HepG2 (cell line): ENCODE results near the gene MRPL36. TPM values are rescaled to one million over a fixed set of nuclear protein-coding genes. Genes with fewer than 3 reads are reported as not detected.

ENCODE experiments used
- ATAC-seq: fragments of 200-7000 bp; cut with Tn5 transposase; 3 replicates; pipeline ENCODE4 v1.9.1; 2020; ENCODE audit warnings: mild to moderate bottlenecking, moderate library complexity
- BruUV-seq: library from RNA; stranded (reverse); fragments of 400-500 nt; replicated peaks from 2 replicates; lab custom pipeline; 2021; lab: Mats Ljungman, UMichigan
- CTCF ChIA-PET: fragments of 300-600 bp; formaldehyde crosslinking; extraction: SDS; loops from one replicate; lab custom pipeline; 2021; ENCODE audit warnings: low total read pairs, inconsistent platforms, low intra/inter-chr PET ratio; lab: Yijun Ruan, JAX
- POLR2A ChIA-PET: fragments of 350-600 bp; sonication (Branson Sonifier 250); formaldehyde crosslinking; loops from one replicate; lab custom pipeline; 2020; ENCODE audit warnings: antibody characterized with exemption, inconsistent platforms; lab: Yijun Ruan, JAX
- DNase-seq: peaks from one replicate; pipeline ENCODE4 v3.0.0-alpha.2; 2015; ENCODE audit warnings: low spot score
- FAIRE-seq: peaks from 3 replicates; lab custom pipeline; 2011; peaks lifted over from hg19 to GRCh38; lab: Jason Lieb, UNC
- H2AFZ ChIP-seq: one replicate; pipeline ENCODE4 v1.6.1; 2011; ENCODE audit warnings: low read length, inconsistent platforms
- H3K27ac ChIP-seq: fragments of 300-600 bp; 3 replicates; pipeline ENCODE4 v1.8.0; 2011; ENCODE audit warnings: mixed run types, mild to moderate bottlenecking, mixed read lengths, low read length, inconsistent platforms; ENCODE audit not compliant: insufficient read depth; ENCODE audit errors: extremely low read length
- H3K27me3 ChIP-seq, 2 experiments: fragments of 200-600 bp in 1 of 2; 2 replicates in 1 of 2; 3 replicates in 1 of 2; pipeline versions ENCODE4 v1.6.0 to v1.8.0; 2011; ENCODE audit warnings: low read length in 2 of 2, mild to moderate bottlenecking in 2 of 2, moderate library complexity in 2 of 2, inconsistent platforms in 1 of 2; ENCODE audit not compliant: insufficient read depth in 2 of 2, control insufficient read depth in 1 of 2
- H3K36me3 ChIP-seq, 2 experiments: fragments of 200-600 bp in 1 of 2; replicated peaks in 1 of 2; 2 replicates in 1 of 2; 3 replicates in 1 of 2; pipeline versions ENCODE4 v1.5.1 to v1.8.0; 2011; ENCODE audit warnings: low read length in 2 of 2, inconsistent platforms in 1 of 2; ENCODE audit not compliant: insufficient read depth in 2 of 2, control insufficient read depth in 1 of 2
- H3K4me1 ChIP-seq: 2 replicates; pipeline ENCODE4 v1.5.1; 2012; ENCODE audit warnings: low read length, inconsistent platforms; ENCODE audit not compliant: insufficient read depth
- H3K4me2 ChIP-seq: 2 replicates; pipeline ENCODE4 v1.6.0; 2011; ENCODE audit warnings: low read depth, low read length, inconsistent platforms
- H3K4me3 ChIP-seq, 3 experiments: fragments of 200-600 bp in 1 of 3; sonication (generic), shearing (Covaris generic) in 1 of 3; replicated peaks in 1 of 3; 2 replicates each; pipeline ENCODE4 v1.5.1; 2011 to 2016; ENCODE audit warnings: low read length in 3 of 3, inconsistent platforms in 2 of 3, low read depth in 2 of 3, mild to moderate bottlenecking in 2 of 3, control low read depth in 1 of 3, mixed read lengths in 1 of 3; ENCODE audit not compliant: insufficient read depth in 1 of 3
- H3K79me2 ChIP-seq: one replicate; pipeline ENCODE4 v1.6.1; 2011; ENCODE audit warnings: low read length, inconsistent platforms; ENCODE audit not compliant: insufficient read depth
- H3K9ac ChIP-seq: 2 replicates; pipeline ENCODE4 v1.6.0; 2011; ENCODE audit warnings: mild to moderate bottlenecking, low read depth, low read length, inconsistent platforms; ENCODE audit not compliant: insufficient read depth
- H3K9me3 ChIP-seq: 2 replicates; pipeline ENCODE4 v1.5.1; 2012; ENCODE audit warnings: mild to moderate bottlenecking, low read length
- H4K20me1 ChIP-seq: 2 replicates; pipeline ENCODE4 v1.6.0; 2011; ENCODE audit warnings: inconsistent platforms, mild to moderate bottlenecking, low read length, moderate library complexity; ENCODE audit not compliant: insufficient read depth
- RBFOX2 ChIP-seq: fragments of 200-400 bp; formaldehyde crosslinking; IDR thresholded peaks from 2 replicates; pipeline ENCODE4 v1.6.1; 2017; ENCODE audit warnings: low read depth, mild to moderate bottlenecking, low read length
- ZSCAN22 ChIP-seq: sonication (generic); formaldehyde crosslinking; IDR thresholded peaks from 2 replicates; pipeline ENCODE4 v1.4.0; 2020; ENCODE audit warnings: mild to moderate bottlenecking, missing genetic modification reagents
- WGBS: methylation state at CpG from one replicate; pipeline ENCODE4 v1.1.6; 2017; ENCODE audit warnings: low lambda C conversion rate; 5-methylcytosine and 5-hydroxymethylcytosine counted together
- in situ Hi-C: cut with HindIII; loops from 2 replicates; pipeline ENCODE4 v1.10.0; 2017; ENCODE audit warnings: low pct_unique_long_range_greater_than_20kb; ENCODE audit not compliant: extremely low pct_ligation_motif_present
- intact Hi-C: fragments of 100-400 bp; cut with micrococcal nuclease; formaldehyde crosslinking; loops from one replicate; pipeline ENCODE4 v1.10.0; 2022; ENCODE audit not compliant: unreplicated experiment
- polyA plus RNA-seq, 8 experiments: library from polyadenylated mRNA; depleted of rRNA in 3 of 8; stranded (reverse) in 7 of 8; unstranded in 1 of 8; fragments of >200 nt; fragmentation: Illumina TruSeq in 4 of 8; extraction: Trizol in 4 of 8; gene quantifications; 2 replicates each; pipeline versions ENCODE4 v1.2.1 to v1.2.3, GENCODE V29; 2011 to 2016; ENCODE audit warnings: low read depth in 4 of 8, missing spikeins in 1 of 8, mixed read lengths in 1 of 8; ENCODE audit not compliant: insufficient read depth in 1 of 8
- total RNA-seq, 5 experiments: library from RNA; depleted of rRNA; stranded (reverse); fragments of >200 nt; fragmentation: Illumina TruSeq; extraction: Trizol; gene quantifications; 2 replicates each; pipeline ENCODE4 v1.2.3, GENCODE V29; 2016; ENCODE audit warnings: low read depth in 1 of 5
- TF ChIP-seq, protein P1 (sequence below), 2 experiments: fragments of 450-650 bp in 1 of 2; sonication (generic) in 1 of 2; formaldehyde crosslinking in 1 of 2; IDR thresholded peaks; 2 replicates each; pipeline versions ENCODE4 v1.6.1 to v1.8.0; 2016 to 2022; ENCODE audit warnings: antibody characterized with exemption in 1 of 2, mild to moderate bottlenecking in 1 of 2, missing genetic modification reagents in 1 of 2

The MRPL36 gene
- total and polyA plus RNA-seq, 2 of the 13 experiments (the other 11 are each of a cell fraction or from before 2014, with no cell fraction given): 71.3 to 113 TPM

DNA sequence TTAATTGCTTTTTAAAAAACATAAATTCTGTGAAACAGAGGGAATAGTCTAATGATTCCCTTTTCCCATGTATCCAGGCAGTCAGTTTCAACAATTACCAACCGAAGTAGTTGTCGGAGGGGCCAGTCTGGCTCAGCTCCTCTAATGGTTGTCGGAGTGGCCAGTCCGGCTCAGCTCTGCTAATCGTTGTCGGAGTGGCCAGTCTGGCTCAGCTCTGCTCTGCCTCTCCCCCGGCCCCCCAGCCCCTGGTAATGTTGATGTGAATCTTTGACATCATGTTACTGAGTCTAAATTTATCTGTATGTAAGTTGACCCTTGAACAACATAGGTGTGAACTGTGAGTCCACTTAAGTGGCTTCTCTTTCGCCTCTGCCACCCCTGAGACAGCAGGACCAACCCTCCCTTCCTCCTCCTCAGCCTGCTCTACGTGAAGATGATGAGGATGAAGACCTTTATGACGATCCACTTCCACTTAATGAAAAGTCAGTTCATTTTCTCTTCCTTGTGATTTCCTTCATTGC is 11.0 kb upstream of the MRPL36 start (continued):
- TF ChIP-seq, protein P1, sequence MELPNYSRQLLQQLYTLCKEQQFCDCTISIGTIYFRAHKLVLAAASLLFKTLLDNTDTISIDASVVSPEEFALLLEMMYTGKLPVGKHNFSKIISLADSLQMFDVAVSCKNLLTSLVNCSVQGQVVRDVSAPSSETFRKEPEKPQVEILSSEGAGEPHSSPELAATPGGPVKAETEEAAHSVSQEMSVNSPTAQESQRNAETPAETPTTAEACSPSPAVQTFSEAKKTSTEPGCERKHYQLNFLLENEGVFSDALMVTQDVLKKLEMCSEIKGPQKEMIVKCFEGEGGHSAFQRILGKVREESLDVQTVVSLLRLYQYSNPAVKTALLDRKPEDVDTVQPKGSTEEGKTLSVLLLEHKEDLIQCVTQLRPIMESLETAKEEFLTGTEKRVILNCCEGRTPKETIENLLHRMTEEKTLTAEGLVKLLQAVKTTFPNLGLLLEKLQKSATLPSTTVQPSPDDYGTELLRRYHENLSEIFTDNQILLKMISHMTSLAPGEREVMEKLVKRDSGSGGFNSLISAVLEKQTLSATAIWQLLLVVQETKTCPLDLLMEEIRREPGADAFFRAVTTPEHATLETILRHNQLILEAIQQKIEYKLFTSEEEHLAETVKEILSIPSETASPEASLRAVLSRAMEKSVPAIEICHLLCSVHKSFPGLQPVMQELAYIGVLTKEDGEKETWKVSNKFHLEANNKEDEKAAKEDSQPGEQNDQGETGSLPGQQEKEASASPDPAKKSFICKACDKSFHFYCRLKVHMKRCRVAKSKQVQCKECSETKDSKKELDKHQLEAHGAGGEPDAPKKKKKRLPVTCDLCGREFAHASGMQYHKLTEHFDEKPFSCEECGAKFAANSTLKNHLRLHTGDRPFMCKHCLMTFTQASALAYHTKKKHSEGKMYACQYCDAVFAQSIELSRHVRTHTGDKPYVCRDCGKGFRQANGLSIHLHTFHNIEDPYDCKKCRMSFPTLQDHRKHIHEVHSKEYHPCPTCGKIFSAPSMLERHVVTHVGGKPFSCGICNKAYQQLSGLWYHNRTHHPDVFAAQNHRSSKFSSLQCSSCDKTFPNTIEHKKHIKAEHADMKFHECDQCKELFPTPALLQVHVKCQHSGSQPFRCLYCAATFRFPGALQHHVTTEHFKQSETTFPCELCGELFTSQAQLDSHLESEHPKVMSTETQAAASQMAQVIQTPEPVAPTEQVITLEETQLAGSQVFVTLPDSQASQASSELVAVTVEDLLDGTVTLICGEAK (IDR thresholded peaks at IDR 0.05): no peak
- TF ChIP-seq, protein P1 (CRISPR knock-in tag; IDR thresholded peaks at IDR 0.05): no peak

DNA sequence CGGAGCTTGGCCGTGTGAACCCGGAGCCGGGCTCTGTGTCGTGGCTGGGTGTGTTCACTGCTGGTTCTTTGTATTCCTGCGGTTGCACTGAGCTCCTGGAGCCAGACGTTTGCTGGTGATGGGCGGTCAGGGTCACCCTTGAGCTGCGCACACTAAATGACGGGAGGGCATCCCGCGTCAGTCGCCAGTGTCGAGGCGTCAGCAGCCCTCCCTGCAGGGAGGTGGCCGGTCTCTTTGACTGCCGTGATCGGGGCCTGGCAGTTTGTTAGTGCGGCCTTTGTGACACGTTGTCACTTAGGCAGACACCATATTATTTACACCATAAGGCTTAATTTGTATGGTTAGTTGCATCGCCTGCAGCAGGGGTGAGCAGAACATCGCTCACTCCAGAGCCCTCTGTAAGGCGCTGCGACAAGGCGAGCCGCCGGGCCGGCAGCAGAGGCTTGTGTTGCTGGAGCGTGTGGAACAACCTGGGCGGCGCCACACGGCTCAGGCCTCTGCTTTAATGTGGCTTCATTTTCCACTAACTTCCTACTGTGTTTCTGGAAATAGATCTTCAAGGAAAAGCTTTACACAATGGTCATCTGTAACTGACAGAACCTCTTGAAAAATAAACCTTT is 9.9 kb upstream of the MRPL36 start:
- H3K79me2 ChIP-seq: peaks cover 9% of the 10 kb centered on the region
- BruUV-seq: no TSS peak
- no peaks in the 10 kb centered on the region for H3K27me3 ChIP-seq
- over 99% methylated on average over 18 of the region's 32 CpGs for WGBS
- CTCF ChIA-PET: no interaction called here
- ATAC-seq (no peak), FAIRE-seq (no peak), DNase-seq (no peak)
- H3K27ac ChIP-seq: no peak overlapping the region
- TF ChIP-seq ZSCAN22 (CRISPR knock-in tag) (no peak), RBFOX2 (peak; percentile 15; the same call in 1 of the 2 replicates)
- H3K9ac ChIP-seq: no peak overlapping the region
- in situ Hi-C loops (no loop called here), intact Hi-C loops (no loop called here)
- peaks cover 12% of the 10 kb centered on the region; the same call in 1 of the 2 replicates for H4K20me1 ChIP-seq
- no peaks in the 10 kb centered on the region for H3K9me3 ChIP-seq
- H3K36me3 ChIP-seq: peaks cover 38 to 85% of the 10 kb centered on the region in 2 experiments
- H3K4me3 ChIP-seq: no peak overlapping the region
- POLR2A ChIA-PET: no interaction called here
- H3K4me2 ChIP-seq: no peak overlapping the region
- H2AFZ ChIP-seq: no peak overlapping the region
- no peaks in the 10 kb centered on the region for H3K4me1 ChIP-seq
